Psoas muscle (tissue), 8 donors: ENCODE results near the gene CSPG5. TPM values are rescaled to one million over a fixed set of nuclear protein-coding genes. Genes with fewer than 3 reads are reported as not detected.

Source experiments
- ATAC-seq, 4 donors: fragments of 200-7000 bp; cut with Tn5 transposase; one replicate each; pipeline ENCODE4 v1.9.1; 2020; ENCODE audit warnings: moderate library complexity in 3 of 4, mild to moderate bottlenecking in 2 of 4
- DNase-seq, 2 donors: peaks; one replicate each; pipeline ENCODE4 v3.0.0-alpha.2; 2020
- H3K27ac ChIP-seq: fragments of 200-600 bp; one replicate; pipeline ENCODE4 v1.8.0; 2022
- H3K27me3 ChIP-seq, 3 donors: fragments of 200-600 bp in 1 of 3; one replicate each; pipeline versions ENCODE4 v1.6.1 to v1.8.0; 2013 to 2022; ENCODE audit warnings: low read length in 2 of 3, mild to moderate bottlenecking in 2 of 3, moderate library complexity in 1 of 3; ENCODE audit not compliant: insufficient read depth in 3 of 3
- H3K36me3 ChIP-seq, 2 donors: fragments of 200-600 bp in 1 of 2; one replicate each; pipeline versions ENCODE4 v1.6.1 to v1.8.0; 2013 to 2022; ENCODE audit warnings: low read depth in 1 of 2, mild to moderate bottlenecking in 1 of 2, moderate library complexity in 1 of 2; ENCODE audit not compliant: insufficient read depth in 1 of 2
- H3K4me1 ChIP-seq: fragments of 200-600 bp; one replicate; pipeline ENCODE4 v1.8.0; 2022
- H3K4me3 ChIP-seq: fragments of 200-600 bp; one replicate; pipeline ENCODE4 v1.8.0; 2022; ENCODE audit warnings: mild to moderate bottlenecking
- H3K9me3 ChIP-seq: fragments of 200-600 bp; one replicate; pipeline ENCODE4 v1.8.0; 2022
- WGBS, 3 donors: extraction: QIAGEN DNeasy Blood & Tissue Kit; methylation state at CpG; one replicate each; pipeline versions ENCODE4 v1.1.6 to v1.1.7; 2013; 5-methylcytosine and 5-hydroxymethylcytosine counted together
- intact Hi-C, 2 donors: fragments of 100-400 bp; cut with DNase I; formaldehyde crosslinking; loops; one replicate each; pipeline versions ENCODE4 v1.11.0 to v1.14.2; 2022
- polyA plus RNA-seq, 3 donors: library from polyadenylated mRNA; stranded (reverse); fragments of 200-250 nt; gene quantifications; one replicate each; pipeline ENCODE4 v1.2.3, GENCODE V29; 2013
- total RNA-seq, 4 donors: library from RNA; stranded (reverse); fragmentation: NEBNext Ultra II Directional in 2 of 4; extraction: Animal tissue kit (Norgen Biotek cat#: 25700) in 2 of 4; gene quantifications; one replicate each; pipeline versions ENCODE4 v1.2.1 to v1.2.4, GENCODE V29; 2021 to 2023
- TF ChIP-seq, protein P1 (sequence below): fragments of 200-600 bp; IDR thresholded peaks from one replicate; pipeline ENCODE4 v1.8.0; 2022; ENCODE audit warnings: antibody characterized with exemption
- donor health status: healthy with polysubstance abuse.
- donor health status: DM: no; HTN: no; CAD: no; lungs with moderate emphysema.
- donor health status: Bipolar disorder and iron deficiency.
- donor health status: healthy.
- donor health status: DM: yes; HTN: yes; CAD: no.
- donor health status: DM: no; HTN: no; CAD: no.
- donor health status: DM: no; HTN: no; CAD: no.
- donor health status: DM: yes; HTN: yes; CAD: no.

CSPG5 gene
- total and polyA plus RNA-seq, 7 donors = 0.18 to 1.1 (median 0.28) TPM; not detected in 1

DNA sequence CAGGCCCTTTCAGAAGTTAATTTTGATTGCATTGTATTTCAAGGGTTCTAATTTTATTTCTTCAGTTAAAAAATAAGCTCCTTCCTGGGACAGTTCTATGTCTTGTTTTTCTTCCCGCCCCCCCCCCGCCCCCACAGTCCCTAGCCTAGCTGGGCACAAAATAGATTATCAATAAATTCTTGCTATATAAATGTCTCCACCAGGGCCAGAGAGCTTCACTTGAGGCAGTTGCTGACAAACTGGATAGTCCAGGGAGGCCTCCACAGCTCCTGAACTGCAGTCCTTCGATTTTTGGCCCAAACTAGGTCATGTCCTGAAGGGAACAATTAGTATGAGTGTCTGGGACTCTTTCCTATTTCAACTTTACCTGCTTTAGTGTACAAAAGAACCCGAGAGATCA, 9.9 kb upstream of the CSPG5 start:
- Histone ChIP-seq H3K36me3 (peaks cover 4 to 59% of the 10 kb centered on the region in 2 donors), H3K9me3 (no peaks in the 10 kb centered on the region), H3K4me1 (peaks cover 6% of the 10 kb centered on the region), H3K27me3 (no peaks in the 10 kb centered on the region), H3K27ac (no peak overlapping the region), H3K4me3 (no peak overlapping the region)
- intact Hi-C loops = no loop called here
- 92 to 96% (median 94%) methylated on average over 4 of the region's 4 CpGs for WGBS, 3 donors
- DNase-seq = no peak
- no peak for ATAC-seq
- TF ChIP-seq, protein P1, sequence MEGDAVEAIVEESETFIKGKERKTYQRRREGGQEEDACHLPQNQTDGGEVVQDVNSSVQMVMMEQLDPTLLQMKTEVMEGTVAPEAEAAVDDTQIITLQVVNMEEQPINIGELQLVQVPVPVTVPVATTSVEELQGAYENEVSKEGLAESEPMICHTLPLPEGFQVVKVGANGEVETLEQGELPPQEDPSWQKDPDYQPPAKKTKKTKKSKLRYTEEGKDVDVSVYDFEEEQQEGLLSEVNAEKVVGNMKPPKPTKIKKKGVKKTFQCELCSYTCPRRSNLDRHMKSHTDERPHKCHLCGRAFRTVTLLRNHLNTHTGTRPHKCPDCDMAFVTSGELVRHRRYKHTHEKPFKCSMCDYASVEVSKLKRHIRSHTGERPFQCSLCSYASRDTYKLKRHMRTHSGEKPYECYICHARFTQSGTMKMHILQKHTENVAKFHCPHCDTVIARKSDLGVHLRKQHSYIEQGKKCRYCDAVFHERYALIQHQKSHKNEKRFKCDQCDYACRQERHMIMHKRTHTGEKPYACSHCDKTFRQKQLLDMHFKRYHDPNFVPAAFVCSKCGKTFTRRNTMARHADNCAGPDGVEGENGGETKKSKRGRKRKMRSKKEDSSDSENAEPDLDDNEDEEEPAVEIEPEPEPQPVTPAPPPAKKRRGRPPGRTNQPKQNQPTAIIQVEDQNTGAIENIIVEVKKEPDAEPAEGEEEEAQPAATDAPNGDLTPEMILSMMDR = no peak

DNA sequence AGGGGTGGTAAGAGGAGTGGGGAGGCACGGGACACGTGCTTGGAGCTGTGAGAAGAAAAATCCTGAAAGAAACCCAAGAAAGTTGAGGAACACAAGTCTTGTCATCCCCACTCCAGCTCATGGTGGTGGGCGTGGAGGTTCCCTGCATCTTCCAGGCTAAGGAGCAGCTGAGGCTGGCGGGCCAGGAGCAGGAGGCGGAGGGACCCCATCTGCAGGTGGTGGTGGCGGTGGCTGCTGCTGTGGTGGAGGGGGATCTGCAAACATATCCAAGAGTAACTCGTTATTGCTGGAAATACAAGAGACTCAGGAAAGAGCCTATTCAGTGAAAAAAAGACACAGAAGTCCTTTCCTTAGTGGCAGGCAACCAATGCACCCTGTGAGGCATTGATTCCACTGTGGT, 9.4 kb upstream of the CSPG5 start:
- no peak overlapping the region for H3K27ac ChIP-seq
- no peak for DNase-seq
- H3K9me3 ChIP-seq = no peaks in the 10 kb centered on the region
- WGBS, 3 donors = 96 to 98% (median 97%) methylated on average over 7 of the region's 7 CpGs
- H3K27me3 ChIP-seq = no peaks in the 10 kb centered on the region
- no peak overlapping the region for H3K4me3 ChIP-seq
- intact Hi-C loops = no loop called here
- peaks cover 4 to 56% of the 10 kb centered on the region in 2 donors for H3K36me3 ChIP-seq
- no peak for ATAC-seq
- peaks cover 9% of the 10 kb centered on the region for H3K4me1 ChIP-seq
- TF ChIP-seq, protein P1 = no peak

DNA sequence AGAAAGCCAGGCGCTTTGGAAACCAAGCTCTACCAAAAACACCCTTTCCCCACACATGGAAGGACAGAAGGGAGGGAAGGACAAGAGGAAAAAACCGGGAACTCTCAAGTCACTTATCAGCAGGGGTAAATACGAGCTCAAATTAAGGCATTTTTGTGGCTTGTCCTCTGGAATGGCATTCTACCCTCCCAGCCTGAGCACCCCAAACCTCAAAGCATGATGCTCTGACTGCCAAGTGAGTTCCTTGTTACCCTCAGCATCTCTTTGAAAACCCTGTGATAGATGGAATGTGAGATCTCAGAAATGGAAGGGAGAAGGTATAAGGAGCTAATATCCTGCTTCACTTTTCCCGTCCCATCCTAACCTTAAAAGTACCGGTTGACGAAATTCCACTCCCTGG, 8.1 kb upstream of the CSPG5 start:
- WGBS, 3 donors = 94 to 95% (median 94%) methylated on average over 6 of the region's 6 CpGs
- no peak for ATAC-seq
- DNase-seq = no peak
- no peak overlapping the region for H3K4me3 ChIP-seq
- peaks cover 4 to 49% of the 10 kb centered on the region in 2 donors for H3K36me3 ChIP-seq
- H3K9me3 ChIP-seq = no peaks in the 10 kb centered on the region
- peaks cover 9% of the 10 kb centered on the region for H3K4me1 ChIP-seq
- no peak overlapping the region for H3K27ac ChIP-seq
- no peaks in the 10 kb centered on the region for H3K27me3 ChIP-seq
- intact Hi-C loops = no loop called here
- TF ChIP-seq, protein P1 = no peak

DNA sequence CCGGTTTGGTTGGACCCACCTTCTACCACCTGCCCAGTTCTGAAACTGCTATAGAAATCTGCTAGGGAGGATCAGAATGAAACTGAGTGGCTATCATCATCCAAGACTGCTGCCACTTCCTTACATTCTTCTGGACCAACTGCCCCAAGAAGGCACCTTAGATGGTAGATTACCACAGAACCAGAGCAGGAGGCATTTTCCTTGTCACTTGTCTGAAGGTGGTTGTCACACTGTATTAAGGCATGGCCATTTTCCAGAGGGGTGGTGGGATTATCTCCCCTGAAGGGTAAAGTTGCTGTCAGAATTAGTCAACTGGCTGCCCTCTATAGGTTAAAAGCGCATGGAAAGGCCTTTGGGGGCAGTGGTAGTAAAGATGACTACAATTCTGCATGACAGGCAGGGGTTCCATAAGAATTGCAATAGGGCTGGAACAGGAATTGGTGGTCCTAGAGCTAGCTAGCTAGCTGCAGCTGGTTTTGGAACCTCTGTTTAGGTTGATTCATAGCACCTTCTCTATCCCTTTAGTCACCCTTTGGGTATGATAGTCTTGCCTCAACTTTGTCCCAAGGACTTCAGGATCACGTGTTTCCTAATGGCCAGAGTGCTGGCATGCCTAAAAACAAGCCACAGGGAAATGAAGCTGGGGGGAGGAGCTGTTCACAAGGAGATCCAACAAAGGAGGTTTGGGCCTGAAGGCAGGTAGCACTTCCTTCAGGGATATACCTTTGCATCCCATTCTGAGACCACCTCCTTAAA, 4.8 kb upstream of the CSPG5 start:
- peak; percentile 50 to 84 (median 64) for ATAC-seq
- Histone ChIP-seq H3K27me3 (no peaks in the 10 kb centered on the region), H3K4me1 (peaks cover 9% of the 10 kb centered on the region), H3K27ac (no peak overlapping the region), H3K36me3 (peaks cover 0 to 26% of the 10 kb centered on the region in 2 donors), H3K9me3 (no peaks in the 10 kb centered on the region), H3K4me3 (no peak overlapping the region)
- 50 to 68% (median 59%) methylated on average over 3 of the region's 3 CpGs for WGBS, 3 donors
- intact Hi-C loops = no loop called here
- TF ChIP-seq, protein P1 = no peak
- DNase-seq = no peak

DNA sequence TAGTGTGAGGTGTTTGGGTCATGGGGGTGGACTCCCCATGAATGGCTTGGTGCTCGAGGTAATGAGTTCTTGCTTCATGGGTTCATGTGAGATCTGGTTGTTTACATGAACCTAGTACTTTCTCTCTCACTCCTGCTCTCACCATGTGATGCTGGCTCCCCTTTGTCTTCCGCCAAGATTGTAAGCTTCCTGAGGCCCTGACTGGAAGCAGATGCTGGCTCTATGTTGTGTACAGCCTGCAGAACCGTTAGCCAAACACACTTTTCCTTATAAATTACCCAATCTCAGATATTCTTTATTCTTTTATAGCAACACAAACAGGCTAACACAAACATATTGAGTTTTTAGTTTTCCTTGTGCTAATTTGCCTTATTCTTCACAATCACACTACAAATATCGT, 3.2 kb upstream of the CSPG5 start:
- H3K36me3 ChIP-seq = peaks cover 0 to 9% of the 10 kb centered on the region in 2 donors
- H3K9me3 ChIP-seq = no peaks in the 10 kb centered on the region
- peaks cover 14% of the 10 kb centered on the region for H3K4me1 ChIP-seq
- no peaks in the 10 kb centered on the region for H3K27me3 ChIP-seq
- TF ChIP-seq, protein P1 = no peak
- DNase-seq (no peak), ATAC-seq (no peak)
- H3K4me3 ChIP-seq = no peak overlapping the region
- intact Hi-C loops = no loop called here
- 85 to 88% (median 85%) methylated on average over 4 of the region's 4 CpGs for WGBS, 3 donors
- no peak overlapping the region for H3K27ac ChIP-seq
